IMR-90 (cell line): ENCODE results near the gene BCLAF1. TPM values are rescaled to one million over a fixed set of nuclear protein-coding genes. Genes with fewer than 3 reads are reported as not detected.

ENCODE experiments used
- ATAC-seq: fragments of 200-7000 bp; cut with Tn5 transposase; 2 replicates; pipeline ENCODE4 v1.9.1; 2020; ENCODE audit warnings: low read depth, mild to moderate bottlenecking, moderate library complexity
- BruUV-seq: library from RNA; stranded (reverse); fragments of 400-500 nt; replicated peaks from 2 replicates; lab custom pipeline; 2021; lab: Mats Ljungman, UMichigan
- CTCF ChIA-PET: fragments of 300-600 bp; formaldehyde crosslinking; extraction: SDS; loops from one replicate; lab custom pipeline; 2021; ENCODE audit warnings: antibody characterized with exemption; lab: Yijun Ruan, JAX
- POLR2A ChIA-PET: fragments of 300-600 bp; sonication (Branson Sonifier 250); formaldehyde crosslinking; loops from one replicate; lab custom pipeline; 2022; ENCODE audit warnings: antibody characterized with exemption; ENCODE audit not compliant: unreplicated experiment; lab: Charles Lee
- DNase-seq: peaks from one replicate; pipeline ENCODE4 v3.0.0; 2013
- H2AFZ ChIP-seq: replicated peaks from 2 replicates; pipeline ENCODE3; 2013; ENCODE audit warnings: low read length, mild to moderate bottlenecking; ENCODE audit not compliant: poor library complexity
- H2AK5ac ChIP-seq: 2 replicates; pipeline ENCODE4 v1.6.1; 2013; ENCODE audit warnings: low read depth, low read length, inconsistent platforms
- H2AK9ac ChIP-seq: replicated peaks from 2 replicates; pipeline ENCODE3; 2013; ENCODE audit warnings: mild to moderate bottlenecking, low read depth, low read length, moderate library complexity; ENCODE audit not compliant: poor library complexity
- H2BK120ac ChIP-seq: 2 replicates; pipeline ENCODE4 v1.6.1; 2013; ENCODE audit warnings: low read depth, low read length, inconsistent platforms
- H2BK15ac ChIP-seq: 3 replicates; pipeline ENCODE4 v1.6.1; 2013; ENCODE audit warnings: low read depth, low read length, inconsistent platforms
- H2BK20ac ChIP-seq: 2 replicates; pipeline ENCODE4 v1.6.1; 2013; ENCODE audit warnings: low read depth, mild to moderate bottlenecking, inconsistent platforms, low read length, moderate library complexity
- H2BK5ac ChIP-seq: 2 replicates; pipeline ENCODE4 v1.6.1; 2013; ENCODE audit warnings: mild to moderate bottlenecking, low read depth, low read length, inconsistent platforms; ENCODE audit not compliant: poor library complexity, severe bottlenecking
- H3K14ac ChIP-seq: replicated peaks from 2 replicates; pipeline ENCODE4 v1.6.1; 2013; ENCODE audit warnings: low read depth, low read length, inconsistent platforms
- H3K18ac ChIP-seq: 2 replicates; pipeline ENCODE4 v1.6.1; 2013; ENCODE audit warnings: low read depth, low read length, control low read depth
- H3K23ac ChIP-seq: 2 replicates; pipeline ENCODE4 v1.6.1; 2013; ENCODE audit warnings: low read depth, low read length, inconsistent platforms
- H3K27ac ChIP-seq: 2 replicates; pipeline ENCODE4 v1.5.1; 2013; ENCODE audit warnings: mild to moderate bottlenecking, control low read depth, low read length; ENCODE audit not compliant: insufficient read depth
- H3K27me3 ChIP-seq: 2 replicates; pipeline ENCODE4 v1.6.1; 2013; ENCODE audit warnings: low read length; ENCODE audit not compliant: control insufficient read depth, insufficient read depth
- H3K36me3 ChIP-seq: 2 replicates; pipeline ENCODE4 v1.6.1; 2013; ENCODE audit warnings: low read length, mixed read lengths; ENCODE audit not compliant: control insufficient read depth, insufficient read depth
- H3K4ac ChIP-seq: 2 replicates; pipeline ENCODE4 v1.6.1; 2013; ENCODE audit warnings: low read depth, low read length, inconsistent platforms
- H3K4me1 ChIP-seq: 2 replicates; pipeline ENCODE4 v1.6.1; 2013; ENCODE audit warnings: low read length, mixed read lengths; ENCODE audit not compliant: control insufficient read depth, insufficient read depth
- H3K4me2 ChIP-seq: 2 replicates; pipeline ENCODE4 v1.6.1; 2013; ENCODE audit warnings: low read depth, mild to moderate bottlenecking, control low read depth, low read length, moderate library complexity
- H3K4me3 ChIP-seq: 2 replicates; pipeline ENCODE4 v1.5.1; 2013; ENCODE audit warnings: low read depth, mild to moderate bottlenecking, control low read depth, low read length, moderate library complexity; ENCODE audit not compliant: insufficient read depth
- H3K56ac ChIP-seq: 2 replicates; pipeline ENCODE4 v1.6.1; 2013; ENCODE audit warnings: low read length, inconsistent platforms; ENCODE audit not compliant: insufficient read depth; ENCODE audit errors: extremely low read depth
- H3K79me1 ChIP-seq, 2 experiments: 2 replicates each; pipeline ENCODE4 v1.6.1; 2013; ENCODE audit warnings: low read length in 2 of 2, inconsistent platforms in 1 of 2, low read depth in 1 of 2
- H3K9ac ChIP-seq: 2 replicates; pipeline ENCODE4 v1.6.1; 2013; ENCODE audit warnings: low read depth, low read length, control low read depth
- H3K9me1 ChIP-seq: 2 replicates; pipeline ENCODE4 v1.6.1; 2013; ENCODE audit warnings: low read length, inconsistent platforms; ENCODE audit not compliant: insufficient read depth
- H3K9me3 ChIP-seq: 2 replicates; pipeline ENCODE4 v1.6.1; 2013; ENCODE audit warnings: low read length; ENCODE audit not compliant: control insufficient read depth, insufficient read depth
- H4K20me1 ChIP-seq: 2 replicates; pipeline ENCODE4 v1.6.1; 2013; ENCODE audit warnings: low read length, inconsistent platforms; ENCODE audit not compliant: insufficient read depth
- H4K5ac ChIP-seq: 2 replicates; pipeline ENCODE4 v1.6.1; 2013; ENCODE audit warnings: mild to moderate bottlenecking, low read depth, low read length, control low read depth
- H4K8ac ChIP-seq, 2 experiments: 2 replicates each; pipeline ENCODE4 v1.6.1; 2013; ENCODE audit warnings: low read depth in 2 of 2, low read length in 2 of 2, control low read depth in 1 of 2, inconsistent platforms in 1 of 2
- H4K91ac ChIP-seq: 2 replicates; pipeline ENCODE4 v1.6.1; 2013; ENCODE audit warnings: low read depth, low read length, inconsistent platforms; ENCODE audit not compliant: insufficient read depth
- CEBPB ChIP-seq: IDR thresholded peaks from 2 replicates; pipeline ENCODE4 v1.6.1; 2012; ENCODE audit warnings: low read depth, low read length, improper control_type of control experiment
- MAFK ChIP-seq: IDR thresholded peaks from 2 replicates; pipeline ENCODE4 v1.6.1; 2012; ENCODE audit warnings: low read depth, low read length, improper control_type of control experiment
- MAZ ChIP-seq: IDR thresholded peaks from 2 replicates; pipeline ENCODE4 v1.6.1; 2012; ENCODE audit warnings: low read depth, mild to moderate bottlenecking, low read length, improper control_type of control experiment, moderate library complexity, borderline replicate concordance
- NFE2L2 ChIP-seq: fragments of 150-350 bp; IDR thresholded peaks from 2 replicates; pipeline ENCODE4 v1.6.1; 2016; ENCODE audit warnings: low read depth, mild to moderate bottlenecking, low read length
- POLR2A ChIP-seq: IDR thresholded peaks from 2 replicates; pipeline ENCODE4 v1.6.1; 2012; ENCODE audit warnings: mild to moderate bottlenecking, low read depth, low read length
- RCOR1 ChIP-seq: IDR thresholded peaks from 2 replicates; pipeline ENCODE4 v1.6.1; 2012; ENCODE audit warnings: mild to moderate bottlenecking, low read length, improper control_type of control experiment; ENCODE audit not compliant: insufficient replicate concordance
- WGBS, 2 experiments: methylation state at CpG; one replicate each; pipeline versions ENCODE4 v1.1.5 to v1.1.7; 2013; ENCODE audit warnings: missing lambda C conversion rate in 2 of 2; ENCODE audit not compliant: insufficient read length in 1 of 2; ENCODE audit errors: extremely low coverage in 2 of 2; 5-methylcytosine and 5-hydroxymethylcytosine counted together
- dilution Hi-C: fragments of 300-500 bp; cut with HindIII; formaldehyde crosslinking; loops from one replicate; pipeline ENCODE4 v1.14.3; 2018; ENCODE audit warnings: low sequenced_read_pairs; ENCODE audit not compliant: unreplicated experiment
- in situ Hi-C: fragments of 300-500 bp; cut with MboI; formaldehyde crosslinking; loops from 3 replicates; pipeline ENCODE4 v1.14.3; 2019; ENCODE audit warnings: low sequenced_read_pairs, inconsistent platforms, mixed read lengths
- intact Hi-C: fragments of 100-400 bp; cut with micrococcal nuclease; formaldehyde crosslinking; loops from 2 replicates; pipeline ENCODE4 v1.10.0; 2022
- polyA plus RNA-seq, 3 experiments: library from polyadenylated mRNA; depleted of rRNA; stranded (reverse); fragments of >200 nt; gene quantifications; 2 replicates each; pipeline ENCODE4 v1.2.3, GENCODE V29; 2012; ENCODE audit warnings: low replicate concordance in 1 of 3
- total RNA-seq: library from RNA; depleted of rRNA; stranded (reverse); fragments of >200 nt; gene quantifications from 2 replicates; pipeline ENCODE4 v1.2.3, GENCODE V29; 2012
- TF ChIP-seq, protein P1 (sequence below): conservative IDR thresholded peaks from 2 replicates; pipeline ENCODE4 v1.5.1; 2012; ENCODE audit warnings: mild to moderate bottlenecking, low read depth, low read length, improper control_type of control experiment

BCLAF1 gene
- total and polyA plus RNA-seq, 2 of the 4 experiments (the other 2 are of a cell fraction): 34.0 to 141 TPM

DNA sequence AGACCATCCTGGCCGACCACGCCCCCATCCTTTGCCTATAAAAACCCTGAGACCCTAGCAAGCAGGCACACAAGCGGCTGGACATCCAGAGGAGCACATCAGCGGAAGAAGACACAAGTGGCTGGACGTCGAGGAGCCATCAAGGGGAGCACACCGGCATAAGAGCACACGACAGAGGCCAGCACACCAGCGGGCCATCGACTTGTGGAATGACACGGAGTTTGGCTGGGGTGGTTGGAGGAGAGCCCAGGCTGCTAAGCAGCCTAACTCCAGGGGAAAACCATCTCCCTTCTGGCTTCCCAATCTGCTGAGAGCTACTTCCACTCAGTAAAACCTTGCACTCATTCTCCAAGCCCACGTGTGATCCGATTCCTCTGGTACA, 44.8 kb upstream of the BCLAF1 start:
- Histone ChIP-seq H3K18ac (no peak overlapping the region), H2AK5ac (no peak overlapping the region), H3K27ac (no peak overlapping the region), H3K4ac (no peak overlapping the region), H2BK15ac (no peak overlapping the region), H4K8ac (no peak overlapping the region), H3K4me3 (no peak overlapping the region), H4K91ac (no peak overlapping the region), H4K20me1 (no peaks in the 10 kb centered on the region), H3K14ac (no peak overlapping the region), H3K56ac (no peak overlapping the region), H3K23ac (no peak overlapping the region), H3K79me1 (no peaks in the 10 kb centered on the region), H2BK20ac (no peak overlapping the region), H3K27me3 (peaks cover 11% of the 10 kb centered on the region), H4K5ac (no peak overlapping the region), H3K9me3 (no peaks in the 10 kb centered on the region), H2BK120ac (no peak overlapping the region), H3K9ac (no peak overlapping the region), H2BK5ac (no peak overlapping the region), H3K4me2 (no peak overlapping the region), H3K36me3 (no peaks in the 10 kb centered on the region), H2AFZ (no peak overlapping the region), H2AK9ac (no peak overlapping the region), H3K9me1 (no peaks in the 10 kb centered on the region), H3K4me1 (peaks cover 3% of the 10 kb centered on the region; the same call in 1 of the 2 replicates)
- 88% methylated on average over 2 of the region's 13 CpGs; no CpG with 5 or more reads in 1 of the 2 experiments for WGBS, 2 experiments
- ATAC-seq (no peak), DNase-seq (no peak)
- in situ Hi-C loops (no loop called here), dilution Hi-C loops (no loop called here), intact Hi-C loops (no loop called here)
- ChIA-PET POLR2A (no interaction called here), CTCF (no interaction called here)
- TF ChIP-seq CEBPB (no peak), RCOR1 (no peak), MAZ (no peak), MAFK (no peak), NFE2L2 (no peak), POLR2A (no peak)
- TF ChIP-seq, protein P1, sequence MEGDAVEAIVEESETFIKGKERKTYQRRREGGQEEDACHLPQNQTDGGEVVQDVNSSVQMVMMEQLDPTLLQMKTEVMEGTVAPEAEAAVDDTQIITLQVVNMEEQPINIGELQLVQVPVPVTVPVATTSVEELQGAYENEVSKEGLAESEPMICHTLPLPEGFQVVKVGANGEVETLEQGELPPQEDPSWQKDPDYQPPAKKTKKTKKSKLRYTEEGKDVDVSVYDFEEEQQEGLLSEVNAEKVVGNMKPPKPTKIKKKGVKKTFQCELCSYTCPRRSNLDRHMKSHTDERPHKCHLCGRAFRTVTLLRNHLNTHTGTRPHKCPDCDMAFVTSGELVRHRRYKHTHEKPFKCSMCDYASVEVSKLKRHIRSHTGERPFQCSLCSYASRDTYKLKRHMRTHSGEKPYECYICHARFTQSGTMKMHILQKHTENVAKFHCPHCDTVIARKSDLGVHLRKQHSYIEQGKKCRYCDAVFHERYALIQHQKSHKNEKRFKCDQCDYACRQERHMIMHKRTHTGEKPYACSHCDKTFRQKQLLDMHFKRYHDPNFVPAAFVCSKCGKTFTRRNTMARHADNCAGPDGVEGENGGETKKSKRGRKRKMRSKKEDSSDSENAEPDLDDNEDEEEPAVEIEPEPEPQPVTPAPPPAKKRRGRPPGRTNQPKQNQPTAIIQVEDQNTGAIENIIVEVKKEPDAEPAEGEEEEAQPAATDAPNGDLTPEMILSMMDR: no peak
- BruUV-seq: no TSS peak
